Caki2 (cell line): Measurements from ENCODE around the gene APLP2. TPM values are rescaled to one million over a fixed set of nuclear protein-coding genes. Genes with fewer than 3 reads are reported as not detected.
"Not testable (repeated sequence)": the region's sequence is repeated elsewhere in the genome, so short reads cannot be mapped to it uniquely, and the experiment has no call there.

Experiments used
- DNase-seq: peaks from one replicate; pipeline ENCODE4 v3.0.0-alpha.2; 2015; ENCODE audit warnings: low read depth
- in situ Hi-C: cut with HindIII; loops from 2 replicates; pipeline ENCODE4 v1.10.0; 2016; ENCODE audit warnings: low sequenced_read_pairs, low pct_unique_long_range_greater_than_20kb, mixed read lengths
- total RNA-seq: library from RNA; depleted of rRNA; stranded (reverse); fragments of >200 nt; shearing (Covaris generic); gene quantifications from 2 replicates; pipeline ENCODE4 v1.2.3, GENCODE V29; 2014; ENCODE audit warnings: low replicate concordance; rRNA removed

The APLP2 gene
- 143 and 169 TPM in 2 replicates for total RNA-seq

DNA sequence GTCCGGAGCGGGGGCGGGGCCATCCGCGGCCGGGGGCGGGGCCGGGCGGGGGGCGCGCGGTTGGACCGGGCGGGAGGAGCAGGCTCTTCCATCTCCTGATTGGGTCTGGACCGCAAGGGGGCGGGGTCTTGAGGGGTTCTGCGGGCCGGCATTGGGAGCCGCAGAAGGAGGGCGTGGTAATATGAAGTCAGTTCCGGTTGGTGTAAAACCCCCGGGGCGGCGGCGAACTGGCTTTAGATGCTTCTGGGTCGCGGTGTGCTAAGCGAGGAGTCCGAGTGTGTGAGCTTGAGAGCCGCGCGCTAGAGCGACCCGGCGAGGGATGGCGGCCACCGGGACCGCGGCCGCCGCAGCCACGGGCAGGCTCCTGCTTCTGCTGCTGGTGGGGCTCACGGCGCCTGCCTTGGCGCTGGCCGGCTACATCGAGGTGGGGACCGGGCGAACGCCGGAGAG lies at the start of gene APLP2:
TSS of gene APLP2 (plus strand) at position 236 of the 450 bp plus-strand sequence. CDS start at position 320, 84 bp downstream.
- in situ Hi-C loops = no loop called here
- DNase-seq = peak; percentile 84

DNA sequence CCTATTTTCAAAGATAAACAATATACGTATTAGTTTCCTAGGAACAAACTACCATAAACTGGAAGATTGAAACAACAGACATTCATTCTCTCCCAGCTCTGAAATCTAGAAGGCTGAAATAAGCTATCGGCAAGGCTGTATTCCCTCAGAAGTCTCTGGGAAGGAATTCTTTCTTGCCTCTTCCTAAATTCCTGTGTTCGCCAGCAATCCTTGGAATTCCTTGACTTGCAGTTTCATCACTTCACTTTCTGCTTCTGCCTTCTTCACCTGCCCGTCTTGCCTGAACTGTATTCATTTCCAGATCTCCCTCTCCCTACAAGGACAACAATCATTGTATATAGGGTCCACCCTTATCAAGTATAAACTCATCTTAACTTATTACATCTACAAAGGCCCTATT lies 49.4 kb upstream of the APLP2 start:
- DNase-seq = no peak
- in situ Hi-C loops = no loop called here

GRCh38 chr11:130021606-130022005 lies 48.1 kb upstream of the APLP2 start:
- in situ Hi-C loops, DNase-seq: not testable (repeated sequence)

DNA sequence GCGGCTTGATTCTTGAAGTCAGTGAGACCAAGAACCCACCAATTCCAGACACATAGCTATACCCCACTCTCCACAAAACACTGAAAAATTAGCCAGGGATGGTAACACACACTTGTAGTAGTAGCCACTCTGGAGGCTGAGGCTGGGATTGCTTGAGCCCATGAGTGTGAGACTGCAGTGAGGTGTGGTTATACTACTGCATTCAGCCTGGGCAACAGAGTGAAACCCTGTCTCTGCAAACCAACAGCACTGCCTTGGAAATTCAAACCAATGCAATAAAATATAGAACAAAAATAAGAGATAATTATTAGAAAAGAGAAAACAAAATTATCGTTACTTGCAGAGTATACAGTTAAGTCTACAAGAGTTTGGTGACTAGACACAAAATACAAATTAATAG lies 46.9 kb upstream of the APLP2 start:
- in situ Hi-C loops = no loop called here
- peak; percentile 53 for DNase-seq

- DNase-seq = peak; percentile 74
- in situ Hi-C loops = no loop called here
Measured at GRCh38 chr11:130023204-130023603, 46.5 kb upstream of the APLP2 start.

- in situ Hi-C loops = no loop called here
- DNase-seq = no peak
Measured at GRCh38 chr11:130024361-130024760, 45.3 kb upstream of the APLP2 start.

- in situ Hi-C loops = no loop called here
- no peak for DNase-seq
Measured at GRCh38 chr11:130025371-130025770, 44.3 kb upstream of the APLP2 start.

- peak; percentile 35 for DNase-seq
- in situ Hi-C loops = no loop called here
Measured at GRCh38 chr11:130029137-130029536, 40.6 kb upstream of the APLP2 start.

GRCh38 chr11:130031056-130031455 lies 38.6 kb upstream of the APLP2 start:
- DNase-seq = no peak
- in situ Hi-C loops = no loop called here

DNA sequence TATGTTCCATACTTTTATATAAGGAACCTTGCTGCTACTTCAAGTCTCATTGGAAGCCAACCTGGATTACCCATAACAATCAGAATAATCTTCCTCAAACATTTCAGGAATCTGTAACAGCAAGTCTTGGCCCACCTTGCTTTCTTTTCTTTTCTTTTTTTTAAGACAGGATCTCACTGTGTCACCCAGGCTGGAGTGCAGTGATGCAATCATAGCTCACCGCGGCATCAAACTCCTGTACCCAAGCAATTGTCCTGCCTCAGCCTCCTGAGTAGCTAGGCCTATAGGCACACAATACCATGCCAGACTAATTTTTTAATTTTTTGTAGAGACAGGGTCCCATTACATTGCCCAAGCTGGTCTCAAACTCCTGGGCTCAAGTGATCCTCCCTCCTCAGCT lies 37.7 kb upstream of the APLP2 start:
- no peak for DNase-seq
- in situ Hi-C loops = no loop called here

GRCh38 chr11:130032931-130033330 lies 36.8 kb upstream of the APLP2 start:
- in situ Hi-C loops = no loop called here
- no peak for DNase-seq

DNA sequence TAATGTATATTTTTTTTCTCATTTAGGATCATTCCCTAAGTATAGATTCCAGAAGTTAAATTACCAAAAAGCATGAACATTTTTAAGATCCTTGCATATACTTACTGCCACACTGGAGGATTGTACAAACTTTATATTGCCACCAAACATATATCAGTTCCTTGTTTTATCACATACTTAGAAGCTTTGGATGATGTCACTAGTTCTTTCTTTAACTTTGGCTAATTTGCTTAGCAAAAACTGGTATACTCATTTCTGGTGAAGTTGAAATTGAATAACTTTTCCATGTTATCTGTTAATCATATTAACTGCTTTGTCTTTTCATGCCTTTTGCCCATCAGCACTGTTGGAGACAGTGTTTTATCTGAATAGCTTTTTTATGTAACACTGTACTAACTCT lies 35.5 kb upstream of the APLP2 start:
- DNase-seq = no peak
- in situ Hi-C loops = no loop called here

GRCh38 chr11:130037058-130037457 lies 32.6 kb upstream of the APLP2 start:
- peak; percentile 66 for DNase-seq
- in situ Hi-C loops = no loop called here

- peak; percentile 58 for DNase-seq
- in situ Hi-C loops = no loop called here
Measured at GRCh38 chr11:130037881-130038585, 31.7 kb upstream of the APLP2 start.

DNA sequence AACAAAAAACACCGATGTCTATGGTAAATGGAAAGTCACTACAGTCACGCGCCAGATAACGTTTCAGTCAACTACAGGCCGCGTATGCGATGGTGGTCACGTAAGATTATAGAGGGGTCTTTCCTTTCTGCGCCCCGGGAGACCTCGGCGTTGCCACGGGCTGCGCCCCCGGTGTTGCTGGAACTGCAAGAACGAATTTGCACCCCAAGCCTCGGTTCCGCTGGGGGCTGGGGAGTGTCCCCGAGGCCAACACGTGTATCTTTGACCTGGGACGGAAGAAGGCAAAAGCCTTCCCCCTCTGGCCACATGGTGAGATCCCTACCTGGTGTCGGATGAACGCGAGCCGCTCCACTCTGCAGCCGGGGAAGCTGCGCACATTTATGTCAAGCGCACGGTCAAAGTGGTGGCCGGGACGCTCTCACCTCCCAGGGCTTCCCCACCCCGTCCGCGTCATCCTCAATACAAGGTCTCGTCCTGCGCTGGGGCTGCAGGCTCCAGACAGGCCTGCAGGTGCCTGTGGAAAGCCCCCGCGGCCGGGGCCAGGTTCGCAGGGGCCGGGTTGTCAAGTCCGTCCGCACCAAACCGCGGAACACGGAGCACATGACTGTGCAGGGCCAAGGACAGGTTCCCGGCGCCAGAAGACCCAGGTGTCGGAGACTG lies 29.3 kb upstream of the APLP2 start:
- no peak for DNase-seq
- in situ Hi-C loops = no loop called here

DNA sequence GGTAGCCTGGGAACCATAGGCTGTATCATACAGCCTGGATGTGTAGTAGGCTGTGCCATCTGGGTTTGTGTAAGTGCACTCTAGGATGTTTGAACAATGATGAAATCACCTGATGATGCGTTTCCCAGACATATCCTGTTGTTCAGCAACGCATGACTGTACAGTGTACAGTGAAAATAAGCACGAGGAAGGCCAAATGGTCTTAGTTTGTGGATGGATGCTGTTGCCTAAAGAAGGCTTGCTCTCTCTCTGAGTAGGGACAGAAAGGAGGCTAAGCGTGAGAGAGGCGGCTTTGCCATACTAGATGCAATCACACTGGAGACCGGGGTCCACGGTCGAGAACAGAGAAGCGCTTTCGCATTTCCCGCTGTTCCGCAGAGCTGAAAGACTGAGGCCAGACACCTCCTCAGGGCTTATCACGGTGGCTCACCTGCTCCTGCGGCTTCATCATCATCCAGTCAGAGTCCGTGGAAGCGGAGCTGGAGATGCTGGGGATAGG lies 27.6 kb upstream of the APLP2 start:
- in situ Hi-C loops = no loop called here
- DNase-seq = peak; percentile 51

- in situ Hi-C loops = no loop called here
Measured at GRCh38 chr11:130043575-130043974, 26.1 kb upstream of the APLP2 start.

GRCh38 chr11:130047141-130047540 lies 22.6 kb upstream of the APLP2 start:
- in situ Hi-C loops = no loop called here
- no peak for DNase-seq

More at GRCh38 chr11:130043575-130043974, 26.1 kb upstream of the APLP2 start:
- no peak for DNase-seq

GRCh38 chr11:130049328-130049771 lies 20.3 kb upstream of the APLP2 start:
- DNase-seq = no peak
- in situ Hi-C loops = no loop called here
